Astrocyte (in vitro differentiated cells and primary cell): ENCODE measurements around the gene ERCC3. TPM values are rescaled to one million over a fixed set of nuclear protein-coding genes. Genes with fewer than 3 reads are reported as not detected.
A peak's percentile ranks its signal among the peaks of the same experiment; 100 is the strongest.

Experiments used
- DNase-seq: peaks from one replicate; pipeline ENCODE4 v3.0.0-alpha.2; 2010; ENCODE audit warnings: low read depth
- FAIRE-seq: peaks from 2 replicates; lab custom pipeline; 2011; peaks lifted over from hg19 to GRCh38; lab: Jason Lieb, UNC
- H2AFZ ChIP-seq: 2 replicates; pipeline ENCODE4 v1.6.0; 2012; ENCODE audit warnings: low read depth, low read length, inconsistent platforms
- H3K27ac ChIP-seq: 2 replicates; pipeline ENCODE4 v1.5.1; 2011; ENCODE audit warnings: low read depth, low read length, inconsistent platforms
- H3K27me3 ChIP-seq: 2 replicates; pipeline ENCODE4 v1.6.0; 2011; ENCODE audit warnings: low read length, inconsistent platforms; ENCODE audit not compliant: insufficient read depth
- H3K36me3 ChIP-seq: 2 replicates; pipeline ENCODE4 v1.5.1; 2011; ENCODE audit warnings: low read length, inconsistent platforms; ENCODE audit not compliant: insufficient read depth
- H3K4me1 ChIP-seq: 2 replicates; pipeline ENCODE4 v1.5.1; 2011; ENCODE audit warnings: low read length, inconsistent platforms; ENCODE audit not compliant: insufficient read depth
- H3K4me2 ChIP-seq: 2 replicates; pipeline ENCODE4 v1.6.0; 2012; ENCODE audit warnings: low read length, inconsistent platforms
- H3K4me3 ChIP-seq: 2 replicates; pipeline ENCODE4 v1.5.1; 2011; ENCODE audit warnings: low read depth, mild to moderate bottlenecking, low read length, inconsistent platforms; ENCODE audit not compliant: insufficient read depth
- H3K79me2 ChIP-seq: 2 replicates; pipeline ENCODE4 v1.6.0; 2012; ENCODE audit warnings: mild to moderate bottlenecking, low read length, inconsistent platforms; ENCODE audit not compliant: insufficient read depth
- H3K9ac ChIP-seq: 2 replicates; pipeline ENCODE4 v1.6.0; 2012; ENCODE audit warnings: mild to moderate bottlenecking, low read length, inconsistent platforms
- H3K9me3 ChIP-seq: 2 replicates; pipeline ENCODE4 v1.5.1; 2012; ENCODE audit warnings: low read depth, mild to moderate bottlenecking, low read length, inconsistent platforms; ENCODE audit not compliant: insufficient read depth
- H4K20me1 ChIP-seq: 2 replicates; pipeline ENCODE4 v1.6.0; 2012; ENCODE audit warnings: low read length, inconsistent platforms; ENCODE audit not compliant: insufficient read depth
- H3K27ac Mint-ChIP-seq: one replicate; pipeline ENCODE4 v1.8.0; 2021; ENCODE audit warnings: mild to moderate bottlenecking, mixed read lengths; ENCODE audit not compliant: unreplicated experiment
- H3K27me3 Mint-ChIP-seq: one replicate; pipeline ENCODE4 v1.8.0; 2021; ENCODE audit warnings: low read depth, mixed read lengths; ENCODE audit not compliant: unreplicated experiment
- H3K36me3 Mint-ChIP-seq: one replicate; pipeline ENCODE4 v1.8.0; 2021; ENCODE audit warnings: low read depth, mixed read lengths; ENCODE audit not compliant: unreplicated experiment
- H3K4me1 Mint-ChIP-seq: one replicate; pipeline ENCODE4 v1.8.0; 2021; ENCODE audit warnings: low read depth, mixed read lengths; ENCODE audit not compliant: unreplicated experiment
- H3K4me3 Mint-ChIP-seq: one replicate; pipeline ENCODE4 v1.8.0; 2021; ENCODE audit warnings: mild to moderate bottlenecking, moderate library complexity, mixed read lengths; ENCODE audit not compliant: unreplicated experiment
- H3K9me3 Mint-ChIP-seq: one replicate; pipeline ENCODE4 v1.8.0; 2021; ENCODE audit warnings: mild to moderate bottlenecking, mixed read lengths; ENCODE audit not compliant: unreplicated experiment
- EZH2 ChIP-seq: IDR thresholded peaks from 2 replicates; pipeline ENCODE4 v1.6.1; 2012; ENCODE audit warnings: mild to moderate bottlenecking, low read length, inconsistent platforms; ENCODE audit not compliant: insufficient read depth
- total RNA-seq: library from RNA; stranded (reverse); gene quantifications from 2 replicates; pipeline ENCODE4 v1.2.1, GENCODE V29; 2021
- TF ChIP-seq, protein P1 (sequence below): IDR thresholded peaks from 2 replicates; pipeline ENCODE4 v1.5.1; 2011; ENCODE audit warnings: low read depth, mild to moderate bottlenecking, inconsistent platforms, low read length, moderate library complexity; ENCODE audit not compliant: insufficient read depth

Gene ERCC3
- total RNA-seq, 1 donor from 2014 or later = 34.8 TPM

DNA sequence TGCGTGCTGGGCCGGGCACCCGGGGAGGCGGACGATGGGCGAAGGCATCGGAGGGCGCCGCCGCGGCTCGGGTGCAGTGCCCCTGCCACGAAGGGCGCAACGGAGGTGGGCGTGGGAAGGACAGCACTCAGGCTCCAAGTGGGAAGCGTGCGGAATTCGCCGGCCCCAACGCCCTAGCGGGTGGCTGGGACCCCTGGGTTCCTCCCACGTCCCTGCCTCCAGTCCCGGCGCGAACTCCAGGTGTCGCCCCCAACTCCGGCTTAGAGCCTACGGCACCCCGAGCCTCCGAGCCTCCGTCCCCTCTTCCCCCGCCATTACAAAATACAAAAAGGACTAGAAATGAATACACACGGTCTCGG, 75.2 kb downstream of the ERCC3 start:
- H3K4me3 ChIP-seq = peak overlapping the region; percentile 68
- Mint-ChIP-seq H3K36me3 (peaks cover 4% of the 10 kb centered on the region), H3K4me3 (peak overlapping the region; percentile 91), H3K9me3 (peaks cover 3% of the 10 kb centered on the region), H3K27me3 (peaks cover 2% of the 10 kb centered on the region), H3K27ac (peak overlapping the region; percentile 72), H3K4me1 (peaks cover 13% of the 10 kb centered on the region)
- peak overlapping the region; percentile 41 for H3K27ac ChIP-seq
- H3K27me3 ChIP-seq = no peaks in the 10 kb centered on the region
- H3K4me2 ChIP-seq = peak overlapping the region; percentile 84
- peak overlapping the region; percentile 84 for H2AFZ ChIP-seq
- H3K9me3 ChIP-seq = no peaks in the 10 kb centered on the region
- TF ChIP-seq, protein P1, sequence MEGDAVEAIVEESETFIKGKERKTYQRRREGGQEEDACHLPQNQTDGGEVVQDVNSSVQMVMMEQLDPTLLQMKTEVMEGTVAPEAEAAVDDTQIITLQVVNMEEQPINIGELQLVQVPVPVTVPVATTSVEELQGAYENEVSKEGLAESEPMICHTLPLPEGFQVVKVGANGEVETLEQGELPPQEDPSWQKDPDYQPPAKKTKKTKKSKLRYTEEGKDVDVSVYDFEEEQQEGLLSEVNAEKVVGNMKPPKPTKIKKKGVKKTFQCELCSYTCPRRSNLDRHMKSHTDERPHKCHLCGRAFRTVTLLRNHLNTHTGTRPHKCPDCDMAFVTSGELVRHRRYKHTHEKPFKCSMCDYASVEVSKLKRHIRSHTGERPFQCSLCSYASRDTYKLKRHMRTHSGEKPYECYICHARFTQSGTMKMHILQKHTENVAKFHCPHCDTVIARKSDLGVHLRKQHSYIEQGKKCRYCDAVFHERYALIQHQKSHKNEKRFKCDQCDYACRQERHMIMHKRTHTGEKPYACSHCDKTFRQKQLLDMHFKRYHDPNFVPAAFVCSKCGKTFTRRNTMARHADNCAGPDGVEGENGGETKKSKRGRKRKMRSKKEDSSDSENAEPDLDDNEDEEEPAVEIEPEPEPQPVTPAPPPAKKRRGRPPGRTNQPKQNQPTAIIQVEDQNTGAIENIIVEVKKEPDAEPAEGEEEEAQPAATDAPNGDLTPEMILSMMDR = no peak
- TF ChIP-seq EZH2 = no peak
- H3K79me2 ChIP-seq = no peaks in the 10 kb centered on the region
- peaks cover 15% of the 10 kb centered on the region for H3K4me1 ChIP-seq
- H4K20me1 ChIP-seq = no peaks in the 10 kb centered on the region
- H3K36me3 ChIP-seq = no peaks in the 10 kb centered on the region
- FAIRE-seq (no peak), DNase-seq (no peak)
- H3K9ac ChIP-seq = peak overlapping the region; percentile 83

DNA sequence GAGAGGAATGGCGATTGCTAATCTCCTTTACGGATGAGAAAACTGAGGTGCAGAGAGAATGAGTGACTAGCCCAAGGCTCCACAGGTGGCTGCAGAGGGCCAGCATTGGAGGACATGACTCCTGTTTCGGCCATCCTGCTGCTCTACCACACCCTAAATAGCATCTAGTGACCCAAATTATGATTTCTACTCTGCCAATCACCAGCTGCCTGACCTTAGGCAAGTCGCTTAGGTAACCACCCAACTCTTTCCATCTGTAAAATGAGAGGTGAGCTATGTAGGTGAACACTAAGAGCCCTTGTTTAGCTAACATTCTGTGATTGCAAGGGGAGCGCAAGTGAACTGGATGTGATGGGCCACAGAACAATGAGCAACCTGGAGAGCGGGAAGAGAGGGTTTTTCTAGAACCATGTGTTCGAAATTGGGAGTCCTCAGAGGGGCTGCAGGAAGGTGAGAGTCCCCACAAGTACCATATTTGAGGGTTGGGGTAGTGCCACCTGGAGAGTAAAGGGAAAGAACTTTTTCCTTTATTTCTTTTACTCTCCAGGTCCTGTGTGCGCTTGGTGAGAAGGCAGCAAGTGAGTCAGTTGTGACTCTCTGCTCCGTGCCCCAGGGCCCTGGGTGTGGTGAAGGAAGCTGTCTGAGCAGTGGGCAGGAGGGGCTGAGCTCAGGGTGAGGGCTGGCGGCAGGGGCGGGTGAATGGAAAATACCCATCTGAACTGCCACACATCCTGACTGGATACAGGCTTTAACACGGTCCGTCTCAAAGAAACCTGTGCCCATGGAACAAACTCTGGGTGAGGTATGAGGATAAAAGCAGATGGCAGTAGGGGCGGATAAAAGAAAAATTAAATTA, 76.2 kb downstream of the ERCC3 start:
- H3K27me3 Mint-ChIP-seq = peaks cover 2% of the 10 kb centered on the region
- Histone ChIP-seq H3K9ac (peak overlapping the region; percentile 83), H3K4me1 (peaks cover 15% of the 10 kb centered on the region), H3K4me2 (peak overlapping the region; percentile 84), H3K9me3 (no peaks in the 10 kb centered on the region), H3K27me3 (no peaks in the 10 kb centered on the region), H4K20me1 (no peaks in the 10 kb centered on the region), H3K4me3 (peak overlapping the region; percentile 68), H3K36me3 (no peaks in the 10 kb centered on the region), H3K79me2 (no peaks in the 10 kb centered on the region), H3K27ac (no peak overlapping the region), H2AFZ (no peak overlapping the region)
- FAIRE-seq (no peak), DNase-seq (peak; percentile 32)
- TF ChIP-seq, protein P1 = no peak
- TF ChIP-seq EZH2 = no peak
- peaks cover 11% of the 10 kb centered on the region for H3K4me1 Mint-ChIP-seq
- peak overlapping the region; percentile 91 for H3K4me3 Mint-ChIP-seq
- peaks cover 4% of the 10 kb centered on the region for H3K36me3 Mint-ChIP-seq
- H3K27ac Mint-ChIP-seq = no peak overlapping the region
- H3K9me3 Mint-ChIP-seq = peaks cover 6% of the 10 kb centered on the region

DNA sequence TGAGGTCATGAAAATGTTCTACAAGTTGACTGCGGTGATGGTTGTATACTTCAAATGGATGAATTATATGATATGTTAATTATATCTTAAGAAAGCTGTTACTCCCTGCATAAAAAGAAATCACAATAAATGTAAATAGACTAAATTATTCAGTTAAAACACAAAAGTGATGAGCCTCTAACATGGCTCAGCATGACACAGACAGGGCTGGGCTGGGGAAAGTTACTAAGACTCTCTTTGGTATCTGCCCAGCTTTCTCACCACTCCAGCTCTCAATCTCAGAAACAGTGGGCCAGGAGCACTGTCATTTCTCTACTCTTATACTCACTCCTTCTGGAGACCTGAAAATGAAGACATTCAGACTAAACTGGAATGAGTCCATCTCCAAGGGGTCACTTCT, 77.4 kb downstream of the ERCC3 start:
- Mint-ChIP-seq H3K4me1 (peaks cover 11% of the 10 kb centered on the region), H3K4me3 (no peak overlapping the region), H3K9me3 (peaks cover 6% of the 10 kb centered on the region), H3K36me3 (peaks cover 4% of the 10 kb centered on the region), H3K27me3 (peaks cover 2% of the 10 kb centered on the region), H3K27ac (no peak overlapping the region)
- Histone ChIP-seq H2AFZ (no peak overlapping the region), H3K27me3 (no peaks in the 10 kb centered on the region), H3K27ac (no peak overlapping the region), H3K9ac (no peak overlapping the region), H3K36me3 (no peaks in the 10 kb centered on the region), H3K79me2 (no peaks in the 10 kb centered on the region), H3K4me2 (no peak overlapping the region), H3K4me3 (no peak overlapping the region), H3K9me3 (no peaks in the 10 kb centered on the region), H3K4me1 (peaks cover 15% of the 10 kb centered on the region), H4K20me1 (no peaks in the 10 kb centered on the region)
- FAIRE-seq = no peak
- TF ChIP-seq EZH2 = no peak
- TF ChIP-seq, protein P1 = no peak
- no peak for DNase-seq
